Liver (tissue), 9 donors: ENCODE measurements around the gene ATG5. TPM values are rescaled to one million over a fixed set of nuclear protein-coding genes. Genes with fewer than 3 reads are reported as not detected.

Source experiments
- DNase-seq: peaks from one replicate; pipeline ENCODE4 v3.0.0-alpha.2; 2017; ENCODE audit warnings: low spot score
- H3K27ac ChIP-seq, 2 donors: one replicate each; pipeline ENCODE4 v1.7.0; 2013; ENCODE audit warnings: inconsistent platforms in 2 of 2, low read length in 2 of 2, control low read depth in 1 of 2, low read depth in 1 of 2, mild to moderate bottlenecking in 1 of 2
- H3K27me3 ChIP-seq, 4 donors: one replicate each; pipeline versions ENCODE4 v1.6.1 to v1.7.0; 2013; ENCODE audit warnings: low read length in 3 of 4, inconsistent platforms in 1 of 4, mild to moderate bottlenecking in 1 of 4, moderate library complexity in 1 of 4; ENCODE audit not compliant: control insufficient read depth in 4 of 4, insufficient read depth in 4 of 4
- H3K36me3 ChIP-seq, 4 donors: one replicate each; pipeline versions ENCODE4 v1.6.1 to v1.7.0; 2013; ENCODE audit warnings: low read length in 3 of 4, mild to moderate bottlenecking in 3 of 4, low read depth in 1 of 4, moderate library complexity in 1 of 4; ENCODE audit not compliant: control insufficient read depth in 4 of 4, insufficient read depth in 3 of 4
- H3K4me1 ChIP-seq, 4 donors: one replicate each; pipeline versions ENCODE4 v1.6.1 to v1.7.0; 2013; ENCODE audit warnings: low read length in 3 of 4, mild to moderate bottlenecking in 3 of 4, moderate library complexity in 1 of 4; ENCODE audit not compliant: control insufficient read depth in 4 of 4, insufficient read depth in 4 of 4
- H3K4me3 ChIP-seq, 3 donors: one replicate each; pipeline versions ENCODE4 v1.6.1 to v1.7.0; 2013; ENCODE audit warnings: low read length in 3 of 3, control low read depth in 1 of 3, low read depth in 1 of 3, mild to moderate bottlenecking in 1 of 3
- H3K9ac ChIP-seq, 2 donors: one replicate each; pipeline ENCODE4 v1.7.0; 2013; ENCODE audit warnings: low read length in 2 of 2, mild to moderate bottlenecking in 2 of 2, moderate library complexity in 2 of 2, control low read depth in 1 of 2, low read depth in 1 of 2
- H3K9me3 ChIP-seq, 4 donors: one replicate each; pipeline versions ENCODE4 v1.6.1 to v1.7.0; 2013; ENCODE audit warnings: low read length in 3 of 4; ENCODE audit not compliant: control insufficient read depth in 4 of 4
- EGR1 ChIP-seq, 2 donors: IDR thresholded peaks; 2 replicates each; pipeline ENCODE4 v1.6.1; 2016 to 2018; ENCODE audit warnings: antibody characterized with exemption in 2 of 2, low read depth in 2 of 2
- FOXA1 ChIP-seq: IDR thresholded peaks from 2 replicates; pipeline ENCODE4 v1.6.1; 2016; ENCODE audit warnings: antibody characterized with exemption
- FOXA2 ChIP-seq: IDR thresholded peaks from 2 replicates; pipeline ENCODE4 v1.6.1; 2016; ENCODE audit warnings: antibody characterized with exemption
- GABPA ChIP-seq, 2 donors: IDR thresholded peaks in 1 of 2; conservative IDR thresholded peaks in 1 of 2; 2 replicates each; pipeline ENCODE4 v1.6.1; 2016; ENCODE audit warnings: antibody characterized with exemption in 2 of 2, mild to moderate bottlenecking in 1 of 2, moderate library complexity in 1 of 2
- HNF4A ChIP-seq, 2 donors: conservative IDR thresholded peaks; 2 replicates each; pipeline ENCODE4 v1.6.1; 2016; ENCODE audit warnings: antibody characterized with exemption in 2 of 2, mild to moderate bottlenecking in 2 of 2
- HNF4G ChIP-seq: IDR thresholded peaks from 2 replicates; pipeline ENCODE4 v1.6.1; 2016; ENCODE audit warnings: antibody characterized with exemption
- JUND ChIP-seq, 2 donors: IDR thresholded peaks; 2 replicates each; pipeline ENCODE4 v1.6.1; 2016; ENCODE audit warnings: antibody characterized with exemption in 2 of 2
- NR2F2 ChIP-seq: IDR thresholded peaks from 2 replicates; pipeline ENCODE4 v1.6.1; 2016; ENCODE audit warnings: antibody characterized with exemption
- RAD21 ChIP-seq, 2 donors: IDR thresholded peaks; 2 replicates each; pipeline ENCODE4 v1.6.1; 2016; ENCODE audit warnings: antibody characterized with exemption in 2 of 2, mild to moderate bottlenecking in 2 of 2
- RXRA ChIP-seq, 2 donors: IDR thresholded peaks; 2 replicates each; pipeline ENCODE4 v1.6.1; 2017 to 2018; ENCODE audit warnings: antibody characterized with exemption in 2 of 2, mild to moderate bottlenecking in 1 of 2
- SP1 ChIP-seq: IDR thresholded peaks from 2 replicates; pipeline ENCODE4 v1.6.1; 2018; ENCODE audit warnings: antibody characterized with exemption, mild to moderate bottlenecking
- TAF1 ChIP-seq: conservative IDR thresholded peaks from 2 replicates; pipeline ENCODE4 v1.6.1; 2016; ENCODE audit warnings: antibody characterized with exemption, mild to moderate bottlenecking
- YY1 ChIP-seq: IDR thresholded peaks from 2 replicates; pipeline ENCODE4 v1.6.1; 2016; ENCODE audit warnings: antibody characterized with exemption, mild to moderate bottlenecking
- WGBS: extraction: QIAGEN DNeasy Blood & Tissue Kit; methylation state at CpG from one replicate; pipeline ENCODE4 v1.1.7; 2013; 5-methylcytosine and 5-hydroxymethylcytosine counted together
- polyA plus RNA-seq, 2 donors: library from polyadenylated mRNA; stranded (reverse) in 1 of 2; unstranded in 1 of 2; fragments of 200-250 nt in 1 of 2; fragments of >200 nt in 1 of 2; fragmentation: Nextera tagmentation in 1 of 2; extraction: Ambion mirVana in 1 of 2; gene quantifications; one replicate each; pipeline versions ENCODE4 v1.2.1 to v1.2.3, GENCODE V29; 2013 to 2015
- total RNA-seq, 2 donors: library from RNA; depleted of rRNA; stranded (reverse); fragments of >200 nt; gene quantifications; one replicate each; pipeline ENCODE4 v1.2.3, GENCODE V29; 2014
- TF ChIP-seq, protein P1 (sequence below): fragments of 150-350 bp; IDR thresholded peaks from 2 replicates; pipeline ENCODE4 v1.5.1; 2017; ENCODE audit warnings: improper control_type of control experiment, low read depth, low read length; ENCODE audit not compliant: missing input control
- TF ChIP-seq, protein P2 (sequence below): IDR thresholded peaks from 2 replicates; pipeline ENCODE4 v1.6.1; 2016; ENCODE audit warnings: antibody characterized with exemption
- TF ChIP-seq, protein P3 (sequence below): IDR thresholded peaks from 2 replicates; pipeline ENCODE4 v1.6.1; 2016; ENCODE audit warnings: antibody characterized with exemption
- TF ChIP-seq, protein P4 (sequence below): IDR thresholded peaks from 2 replicates; pipeline ENCODE4 v1.6.1; 2016; ENCODE audit warnings: antibody characterized with exemption
- TF ChIP-seq, protein P5 (sequence below): IDR thresholded peaks from 2 replicates; pipeline ENCODE4 v1.6.1; 2016; ENCODE audit warnings: antibody characterized with exemption, mild to moderate bottlenecking
- donor health status: healthy.
- donor health status: healthy.
- donor health status: healthy.
- donor health status: healthy.
- donor health status: healthy.

The ATG5 gene
- total and polyA plus RNA-seq, 4 donors = 10.0 to 25.7 (median 19.7) TPM

DNA sequence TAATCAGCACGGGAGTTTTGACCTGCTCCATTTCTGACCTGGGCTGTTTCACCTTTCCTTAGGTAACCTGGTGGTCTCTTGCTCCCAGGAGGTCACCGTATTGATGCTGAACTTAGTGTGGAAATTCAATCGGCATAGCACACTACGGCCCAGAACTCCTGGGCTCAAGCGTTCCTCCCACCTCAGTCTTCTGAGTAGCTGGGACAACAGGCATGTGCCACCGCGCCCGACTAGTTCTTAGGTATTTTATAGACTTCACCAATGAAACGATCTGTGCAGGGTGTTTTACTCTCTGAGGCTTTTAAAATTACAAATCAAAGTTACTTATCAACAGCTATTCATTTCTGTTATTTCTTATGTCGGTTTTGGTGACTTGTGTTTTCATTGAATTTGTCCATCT is 42.1 kb downstream of the ATG5 start:
- Histone ChIP-seq H3K9ac (no peak overlapping the region), H3K27ac (no peak overlapping the region), H3K9me3 (no peaks in the 10 kb centered on the region), H3K4me1 (no peaks in the 10 kb centered on the region), H3K27me3 (no peaks in the 10 kb centered on the region), H3K36me3 (peaks cover 0 to 9% (median 4%) of the 10 kb centered on the region in 4 donors), H3K4me3 (no peak overlapping the region)
- no peak for DNase-seq
- 97% methylated on average over 10 of the region's 10 CpGs for WGBS
- TF ChIP-seq RAD21 (IDR thresholded peaks at IDR 0.05) = no peak
- TF ChIP-seq, protein P1, sequence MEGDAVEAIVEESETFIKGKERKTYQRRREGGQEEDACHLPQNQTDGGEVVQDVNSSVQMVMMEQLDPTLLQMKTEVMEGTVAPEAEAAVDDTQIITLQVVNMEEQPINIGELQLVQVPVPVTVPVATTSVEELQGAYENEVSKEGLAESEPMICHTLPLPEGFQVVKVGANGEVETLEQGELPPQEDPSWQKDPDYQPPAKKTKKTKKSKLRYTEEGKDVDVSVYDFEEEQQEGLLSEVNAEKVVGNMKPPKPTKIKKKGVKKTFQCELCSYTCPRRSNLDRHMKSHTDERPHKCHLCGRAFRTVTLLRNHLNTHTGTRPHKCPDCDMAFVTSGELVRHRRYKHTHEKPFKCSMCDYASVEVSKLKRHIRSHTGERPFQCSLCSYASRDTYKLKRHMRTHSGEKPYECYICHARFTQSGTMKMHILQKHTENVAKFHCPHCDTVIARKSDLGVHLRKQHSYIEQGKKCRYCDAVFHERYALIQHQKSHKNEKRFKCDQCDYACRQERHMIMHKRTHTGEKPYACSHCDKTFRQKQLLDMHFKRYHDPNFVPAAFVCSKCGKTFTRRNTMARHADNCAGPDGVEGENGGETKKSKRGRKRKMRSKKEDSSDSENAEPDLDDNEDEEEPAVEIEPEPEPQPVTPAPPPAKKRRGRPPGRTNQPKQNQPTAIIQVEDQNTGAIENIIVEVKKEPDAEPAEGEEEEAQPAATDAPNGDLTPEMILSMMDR = no peak
- no peak for TF ChIP-seq HNF4A (conservative IDR thresholded peaks at IDR 0.05)
- TF ChIP-seq TAF1 = no peak
- no peak for TF ChIP-seq EGR1 (IDR thresholded peaks at IDR 0.05; ENCODE audit: low read depth in 2 of 2)
- no peak for TF ChIP-seq SP1
- TF ChIP-seq, protein P2, sequence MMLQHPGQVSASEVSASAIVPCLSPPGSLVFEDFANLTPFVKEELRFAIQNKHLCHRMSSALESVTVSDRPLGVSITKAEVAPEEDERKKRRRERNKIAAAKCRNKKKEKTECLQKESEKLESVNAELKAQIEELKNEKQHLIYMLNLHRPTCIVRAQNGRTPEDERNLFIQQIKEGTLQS = no peak
- TF ChIP-seq, protein P3, sequence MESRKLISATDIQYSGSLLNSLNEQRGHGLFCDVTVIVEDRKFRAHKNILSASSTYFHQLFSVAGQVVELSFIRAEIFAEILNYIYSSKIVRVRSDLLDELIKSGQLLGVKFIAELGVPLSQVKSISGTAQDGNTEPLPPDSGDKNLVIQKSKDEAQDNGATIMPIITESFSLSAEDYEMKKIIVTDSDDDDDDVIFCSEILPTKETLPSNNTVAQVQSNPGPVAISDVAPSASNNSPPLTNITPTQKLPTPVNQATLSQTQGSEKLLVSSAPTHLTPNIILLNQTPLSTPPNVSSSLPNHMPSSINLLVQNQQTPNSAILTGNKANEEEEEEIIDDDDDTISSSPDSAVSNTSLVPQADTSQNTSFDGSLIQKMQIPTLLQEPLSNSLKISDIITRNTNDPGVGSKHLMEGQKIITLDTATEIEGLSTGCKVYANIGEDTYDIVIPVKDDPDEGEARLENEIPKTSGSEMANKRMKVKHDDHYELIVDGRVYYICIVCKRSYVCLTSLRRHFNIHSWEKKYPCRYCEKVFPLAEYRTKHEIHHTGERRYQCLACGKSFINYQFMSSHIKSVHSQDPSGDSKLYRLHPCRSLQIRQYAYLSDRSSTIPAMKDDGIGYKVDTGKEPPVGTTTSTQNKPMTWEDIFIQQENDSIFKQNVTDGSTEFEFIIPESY = no peak
- TF ChIP-seq RXRA (IDR thresholded peaks at IDR 0.05) = no peak
- TF ChIP-seq, protein P4, sequence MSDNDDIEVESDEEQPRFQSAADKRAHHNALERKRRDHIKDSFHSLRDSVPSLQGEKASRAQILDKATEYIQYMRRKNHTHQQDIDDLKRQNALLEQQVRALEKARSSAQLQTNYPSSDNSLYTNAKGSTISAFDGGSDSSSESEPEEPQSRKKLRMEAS = no peak
- TF ChIP-seq HNF4G = no peak
- TF ChIP-seq, protein P5, sequence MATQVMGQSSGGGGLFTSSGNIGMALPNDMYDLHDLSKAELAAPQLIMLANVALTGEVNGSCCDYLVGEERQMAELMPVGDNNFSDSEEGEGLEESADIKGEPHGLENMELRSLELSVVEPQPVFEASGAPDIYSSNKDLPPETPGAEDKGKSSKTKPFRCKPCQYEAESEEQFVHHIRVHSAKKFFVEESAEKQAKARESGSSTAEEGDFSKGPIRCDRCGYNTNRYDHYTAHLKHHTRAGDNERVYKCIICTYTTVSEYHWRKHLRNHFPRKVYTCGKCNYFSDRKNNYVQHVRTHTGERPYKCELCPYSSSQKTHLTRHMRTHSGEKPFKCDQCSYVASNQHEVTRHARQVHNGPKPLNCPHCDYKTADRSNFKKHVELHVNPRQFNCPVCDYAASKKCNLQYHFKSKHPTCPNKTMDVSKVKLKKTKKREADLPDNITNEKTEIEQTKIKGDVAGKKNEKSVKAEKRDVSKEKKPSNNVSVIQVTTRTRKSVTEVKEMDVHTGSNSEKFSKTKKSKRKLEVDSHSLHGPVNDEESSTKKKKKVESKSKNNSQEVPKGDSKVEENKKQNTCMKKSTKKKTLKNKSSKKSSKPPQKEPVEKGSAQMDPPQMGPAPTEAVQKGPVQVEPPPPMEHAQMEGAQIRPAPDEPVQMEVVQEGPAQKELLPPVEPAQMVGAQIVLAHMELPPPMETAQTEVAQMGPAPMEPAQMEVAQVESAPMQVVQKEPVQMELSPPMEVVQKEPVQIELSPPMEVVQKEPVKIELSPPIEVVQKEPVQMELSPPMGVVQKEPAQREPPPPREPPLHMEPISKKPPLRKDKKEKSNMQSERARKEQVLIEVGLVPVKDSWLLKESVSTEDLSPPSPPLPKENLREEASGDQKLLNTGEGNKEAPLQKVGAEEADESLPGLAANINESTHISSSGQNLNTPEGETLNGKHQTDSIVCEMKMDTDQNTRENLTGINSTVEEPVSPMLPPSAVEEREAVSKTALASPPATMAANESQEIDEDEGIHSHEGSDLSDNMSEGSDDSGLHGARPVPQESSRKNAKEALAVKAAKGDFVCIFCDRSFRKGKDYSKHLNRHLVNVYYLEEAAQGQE = no peak
- TF ChIP-seq YY1 = no peak
- no peak for TF ChIP-seq FOXA2
- TF ChIP-seq JUND (IDR thresholded peaks at IDR 0.05) = no peak
- TF ChIP-seq GABPA (IDR thresholded peaks at IDR 0.05 in 1 of 2, conservative IDR thresholded peaks at IDR 0.05 in 1 of 2) = no peak
- TF ChIP-seq NR2F2 = no peak
- TF ChIP-seq FOXA1 = no peak
